A549 (cell line): ENCODE data around the gene XRCC5. TPM values are rescaled to one million over a fixed set of nuclear protein-coding genes. Genes with fewer than 3 reads are reported as not detected.

Experiments
- ATAC-seq, 2 experiments: fragments of 200-7000 bp in 1 of 2; fragments of >200 bp in 1 of 2; cut with Nextera tagmentation in 1 of 2; cut with Tn5 transposase in 1 of 2; 3 replicates each; pipeline versions ENCODE4 v1.8.0 to v1.9.1; 2018 to 2020; ENCODE audit warnings: mild to moderate bottlenecking in 1 of 2, moderate library complexity in 1 of 2
- CTCF ChIA-PET: fragments of 300-600 bp; sonication (Branson Sonifier 250); formaldehyde crosslinking; extraction: SDS; loops from one replicate; lab custom pipeline; 2021; ENCODE audit warnings: antibody characterized with exemption, inconsistent platforms; lab: Yijun Ruan, JAX
- POLR2A ChIA-PET: fragments of 350-600 bp; formaldehyde crosslinking; extraction: SDS; loops from one replicate; lab custom pipeline; 2021; ENCODE audit warnings: antibody characterized with exemption, inconsistent platforms; lab: Yijun Ruan, JAX
- DNase-seq, 2 experiments: peaks; one replicate each; pipeline versions ENCODE4 v3.0.0 to v3.0.0-alpha.2; 2011 to 2016; ENCODE audit warnings: low read depth in 1 of 2, low spot score in 1 of 2
- FAIRE-seq: peaks from 2 replicates; lab custom pipeline; 2011; peaks lifted over from hg19 to GRCh38; lab: Jason Lieb, UNC
- H3K27ac ChIP-seq, 2 experiments: fragments of >200 bp; sonication (Bioruptor Twin); formaldehyde crosslinking; 3 replicates each; pipeline ENCODE4 v1.5.1; 2016 to 2017
- H3K4me1 ChIP-seq: fragments of >200 bp; sonication (Bioruptor Twin); formaldehyde crosslinking; 3 replicates; pipeline ENCODE4 v1.6.1; 2016
- H3K4me2 ChIP-seq: fragments of >200 bp; sonication (Bioruptor Twin); formaldehyde crosslinking; 3 replicates; pipeline ENCODE4 v1.6.1; 2016
- H3K4me3 ChIP-seq: fragments of >200 bp; sonication (Bioruptor Twin); formaldehyde crosslinking; 3 replicates; pipeline ENCODE4 v1.5.1; 2016
- H3K9me3 ChIP-seq: fragments of >200 bp; sonication (Bioruptor Twin); formaldehyde crosslinking; 3 replicates; pipeline ENCODE4 v1.6.1; 2016
- EHMT2 ChIP-seq: fragments of 200-600 bp; sonication (generic); IDR thresholded peaks from 2 replicates; pipeline ENCODE4 v1.6.1; 2016; ENCODE audit warnings: antibody characterized with exemption, low read depth, mild to moderate bottlenecking, moderate library complexity
- FOSL2 ChIP-seq, 2 experiments: fragments of 450-650 bp in 1 of 2; fragments of >200 bp in 1 of 2; sonication (Bioruptor Twin) in 1 of 2; formaldehyde crosslinking; IDR thresholded peaks; 2 replicates each; pipeline versions ENCODE4 v1.5.0 to v1.6.1; 2016 to 2020; ENCODE audit warnings: mild to moderate bottlenecking in 1 of 2, moderate library complexity in 1 of 2
- HEYL ChIP-seq: fragments of 250-450 bp; sonication (Bioruptor Pico); IDR thresholded peaks from 2 replicates; pipeline ENCODE4 v1.8.0; 2021; ENCODE audit warnings: mild to moderate bottlenecking, moderate library complexity
- HOXB5 ChIP-seq: fragments of 250-450 bp; sonication (Bioruptor Pico); IDR thresholded peaks from 2 replicates; pipeline ENCODE4 v1.5.0; 2020; ENCODE audit warnings: mild to moderate bottlenecking, moderate library complexity
- JUN ChIP-seq, 2 experiments: fragments of >200 bp; sonication (Bioruptor Twin); formaldehyde crosslinking; IDR thresholded peaks; 2 replicates in 1 of 2; 3 replicates in 1 of 2; pipeline ENCODE4 v1.6.1; 2016 to 2017
- JUNB ChIP-seq: fragments of >200 bp; sonication (Bioruptor Twin); formaldehyde crosslinking; IDR thresholded peaks from 2 replicates; pipeline ENCODE4 v1.6.1; 2016
- MAFK ChIP-seq: fragments of 450-650 bp; IDR thresholded peaks from 2 replicates; pipeline ENCODE4 v1.6.1; 2014; ENCODE audit not compliant: partially characterized antibody
- MYC ChIP-seq: IDR thresholded peaks from 2 replicates; pipeline ENCODE4 v1.6.1; 2012; ENCODE audit warnings: mild to moderate bottlenecking, inconsistent platforms, low read length, improper control_type of control experiment, borderline replicate concordance
- NFE2L2 ChIP-seq: fragments of 150-350 bp; conservative IDR thresholded peaks from 2 replicates; pipeline ENCODE4 v1.6.1; 2014; ENCODE audit warnings: low read length
- RNF2 ChIP-seq: fragments of 200-600 bp; sonication (generic); IDR thresholded peaks from 2 replicates; pipeline ENCODE4 v1.6.1; 2016; ENCODE audit warnings: low read depth, mild to moderate bottlenecking, antibody characterized with exemption, moderate library complexity, borderline replicate concordance
- SREBF2 ChIP-seq: fragments of 450-650 bp; IDR thresholded peaks from 2 replicates; pipeline ENCODE4 v1.6.1; 2014; ENCODE audit warnings: mild to moderate bottlenecking, moderate library complexity
- ZC3H11A ChIP-seq: fragments of 450-650 bp; IDR thresholded peaks from 2 replicates; pipeline ENCODE4 v1.6.1; 2014; ENCODE audit warnings: antibody characterized with exemption, mild to moderate bottlenecking
- WGBS: methylation state at CpG from one replicate; pipeline ENCODE4 v1.1.6; 2017; ENCODE audit errors: missing lambda C conversion rate; 5-methylcytosine and 5-hydroxymethylcytosine counted together
- polyA plus RNA-seq, 4 experiments: library from polyadenylated mRNA; depleted of rRNA in 3 of 4; stranded (reverse); fragments of >200 nt; fragmentation: RNase III in 1 of 4; extraction: RNeasy Plus Mini Kit Qiagen cat#74134 plus additional on column Dnase treatment in 1 of 4; gene quantifications; 2 replicates in 3 of 4; 3 replicates in 1 of 4; pipeline ENCODE4 v1.2.3, GENCODE V29; 2011 to 2017
- TF ChIP-seq, protein P1 (sequence below): fragments of >200 bp; sonication (Bioruptor Twin); formaldehyde crosslinking; IDR thresholded peaks from 3 replicates; pipeline ENCODE4 v1.5.1; 2016
- TF ChIP-seq, protein P2 (sequence below): fragments of >200 bp; sonication (Bioruptor Twin); formaldehyde crosslinking; IDR thresholded peaks from 3 replicates; pipeline ENCODE4 v1.6.1; 2016
- TF ChIP-seq, protein P3 (sequence below): fragments of 450-650 bp; IDR thresholded peaks from 2 replicates; pipeline ENCODE4 v1.6.1; 2014; ENCODE audit warnings: antibody characterized with exemption
- TF ChIP-seq, protein P4 (sequence below): IDR thresholded peaks from 2 replicates; pipeline ENCODE4 v1.6.1; 2012; ENCODE audit warnings: low read depth, borderline replicate concordance
- TF ChIP-seq, protein P5 (sequence below): fragments of 250-450 bp; sonication (Bioruptor Pico); IDR thresholded peaks from 2 replicates; pipeline ENCODE4 v1.5.0; 2021; ENCODE audit warnings: mild to moderate bottlenecking, moderate library complexity, borderline replicate concordance

Gene XRCC5
- polyA plus RNA-seq, 2 of the 4 experiments (the other 2 are of a cell fraction): 217 to 430 TPM

DNA sequence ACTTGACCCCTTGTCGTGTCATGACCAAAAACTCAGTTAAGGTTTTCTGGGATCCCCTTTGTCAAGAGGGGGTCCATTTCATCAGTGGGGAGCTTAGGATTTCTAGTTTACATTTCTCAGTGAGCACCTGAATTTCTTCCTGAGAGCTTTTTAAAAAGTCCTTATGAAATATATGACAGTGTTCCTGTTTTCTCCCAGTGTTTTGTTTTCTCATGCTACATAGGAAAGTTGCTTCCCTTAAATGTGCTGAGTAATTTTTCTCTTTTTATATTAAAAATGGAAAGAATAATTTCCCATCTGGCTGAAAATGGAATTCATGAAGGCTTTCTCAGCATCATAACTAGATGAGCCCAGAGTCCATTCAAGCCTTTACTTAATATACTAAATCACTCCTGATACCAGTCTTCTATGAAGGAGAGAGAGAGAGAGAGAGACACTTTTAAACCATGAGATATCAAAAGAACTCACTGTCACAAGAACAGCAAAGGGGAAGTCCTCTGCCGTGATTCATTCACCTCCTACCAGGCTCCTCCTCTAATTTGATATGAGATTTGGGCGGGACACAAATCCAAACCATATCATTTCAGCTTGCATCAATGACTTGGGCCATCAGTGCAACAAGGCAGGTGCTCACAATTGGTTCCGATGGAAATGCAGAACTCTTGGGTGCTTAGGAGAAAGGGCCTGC is 61.1 kb downstream of the XRCC5 start:
- H3K4me2 ChIP-seq: no peak overlapping the region
- POLR2A ChIA-PET: no interaction called here
- H3K4me1 ChIP-seq: no peaks in the 10 kb centered on the region
- DNase-seq (no peak), ATAC-seq (no peak; a peak in 1 of 6 replicates), FAIRE-seq (no peak)
- no peak overlapping the region for H3K27ac ChIP-seq
- WGBS: 93% methylated on average over 4 of the region's 4 CpGs
- TF ChIP-seq, protein P1, sequence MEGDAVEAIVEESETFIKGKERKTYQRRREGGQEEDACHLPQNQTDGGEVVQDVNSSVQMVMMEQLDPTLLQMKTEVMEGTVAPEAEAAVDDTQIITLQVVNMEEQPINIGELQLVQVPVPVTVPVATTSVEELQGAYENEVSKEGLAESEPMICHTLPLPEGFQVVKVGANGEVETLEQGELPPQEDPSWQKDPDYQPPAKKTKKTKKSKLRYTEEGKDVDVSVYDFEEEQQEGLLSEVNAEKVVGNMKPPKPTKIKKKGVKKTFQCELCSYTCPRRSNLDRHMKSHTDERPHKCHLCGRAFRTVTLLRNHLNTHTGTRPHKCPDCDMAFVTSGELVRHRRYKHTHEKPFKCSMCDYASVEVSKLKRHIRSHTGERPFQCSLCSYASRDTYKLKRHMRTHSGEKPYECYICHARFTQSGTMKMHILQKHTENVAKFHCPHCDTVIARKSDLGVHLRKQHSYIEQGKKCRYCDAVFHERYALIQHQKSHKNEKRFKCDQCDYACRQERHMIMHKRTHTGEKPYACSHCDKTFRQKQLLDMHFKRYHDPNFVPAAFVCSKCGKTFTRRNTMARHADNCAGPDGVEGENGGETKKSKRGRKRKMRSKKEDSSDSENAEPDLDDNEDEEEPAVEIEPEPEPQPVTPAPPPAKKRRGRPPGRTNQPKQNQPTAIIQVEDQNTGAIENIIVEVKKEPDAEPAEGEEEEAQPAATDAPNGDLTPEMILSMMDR: no peak
- TF ChIP-seq HOXB5 (CRISPR knock-in tag): no peak
- TF ChIP-seq, protein P2, sequence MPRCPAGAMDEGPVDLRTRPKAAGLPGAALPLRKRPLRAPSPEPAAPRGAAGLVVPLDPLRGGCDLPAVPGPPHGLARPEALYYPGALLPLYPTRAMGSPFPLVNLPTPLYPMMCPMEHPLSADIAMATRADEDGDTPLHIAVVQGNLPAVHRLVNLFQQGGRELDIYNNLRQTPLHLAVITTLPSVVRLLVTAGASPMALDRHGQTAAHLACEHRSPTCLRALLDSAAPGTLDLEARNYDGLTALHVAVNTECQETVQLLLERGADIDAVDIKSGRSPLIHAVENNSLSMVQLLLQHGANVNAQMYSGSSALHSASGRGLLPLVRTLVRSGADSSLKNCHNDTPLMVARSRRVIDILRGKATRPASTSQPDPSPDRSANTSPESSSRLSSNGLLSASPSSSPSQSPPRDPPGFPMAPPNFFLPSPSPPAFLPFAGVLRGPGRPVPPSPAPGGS: no peak
- TF ChIP-seq FOSL2 (IDR thresholded peaks at IDR 0.05): no peak
- TF ChIP-seq FOSL2 (CRISPR knock-in tag; IDR thresholded peaks at IDR 0.05): no peak
- no peak for TF ChIP-seq RNF2
- TF ChIP-seq, protein P3, sequence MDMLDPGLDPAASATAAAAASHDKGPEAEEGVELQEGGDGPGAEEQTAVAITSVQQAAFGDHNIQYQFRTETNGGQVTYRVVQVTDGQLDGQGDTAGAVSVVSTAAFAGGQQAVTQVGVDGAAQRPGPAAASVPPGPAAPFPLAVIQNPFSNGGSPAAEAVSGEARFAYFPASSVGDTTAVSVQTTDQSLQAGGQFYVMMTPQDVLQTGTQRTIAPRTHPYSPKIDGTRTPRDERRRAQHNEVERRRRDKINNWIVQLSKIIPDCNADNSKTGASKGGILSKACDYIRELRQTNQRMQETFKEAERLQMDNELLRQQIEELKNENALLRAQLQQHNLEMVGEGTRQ: no peak
- no peak for TF ChIP-seq SREBF2
- TF ChIP-seq MAFK: no peak
- H3K4me3 ChIP-seq: no peak overlapping the region
- CTCF ChIA-PET: interaction anchor here (0.6 kb wide), 1 partner anchor 100 kb away, joined by 3 read pairs; no protein-coding TSS in a partner anchor
- no peaks in the 10 kb centered on the region for H3K9me3 ChIP-seq

DNA sequence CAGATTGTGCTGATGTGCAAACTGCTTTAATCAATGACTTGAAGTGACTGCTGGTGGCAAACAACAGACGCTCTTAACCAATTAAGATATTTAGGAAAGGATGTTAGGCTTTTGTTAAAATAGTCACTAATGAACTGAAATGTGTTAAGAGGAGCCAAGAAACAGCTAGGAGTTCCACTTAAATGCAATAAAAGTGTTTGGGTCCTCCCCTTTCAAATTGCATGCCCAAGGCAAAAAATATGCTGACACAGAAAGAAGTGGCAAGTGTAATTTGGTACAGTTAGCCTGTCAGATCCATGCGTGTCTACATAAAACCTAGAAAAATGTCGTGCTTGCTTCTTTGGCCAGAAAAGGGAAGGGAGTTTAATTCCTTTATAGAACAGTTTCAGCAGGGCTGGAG is 61.9 kb downstream of the XRCC5 start:
- H3K4me3 ChIP-seq: no peak overlapping the region
- FAIRE-seq (no peak), ATAC-seq (no peak)
- CTCF ChIA-PET: interaction anchor here (0.5 kb wide), 1 partner anchor 162 kb away, joined by 4 read pairs; no protein-coding TSS in a partner anchor
- no peaks in the 10 kb centered on the region for H3K9me3 ChIP-seq
- WGBS: 95% methylated on average over 3 of the region's 3 CpGs
- no peaks in the 10 kb centered on the region for H3K4me1 ChIP-seq
- H3K4me2 ChIP-seq: no peak overlapping the region
- TF ChIP-seq MAFK (peak; percentile 76), NFE2L2 (no peak)
- TF ChIP-seq, protein P4, sequence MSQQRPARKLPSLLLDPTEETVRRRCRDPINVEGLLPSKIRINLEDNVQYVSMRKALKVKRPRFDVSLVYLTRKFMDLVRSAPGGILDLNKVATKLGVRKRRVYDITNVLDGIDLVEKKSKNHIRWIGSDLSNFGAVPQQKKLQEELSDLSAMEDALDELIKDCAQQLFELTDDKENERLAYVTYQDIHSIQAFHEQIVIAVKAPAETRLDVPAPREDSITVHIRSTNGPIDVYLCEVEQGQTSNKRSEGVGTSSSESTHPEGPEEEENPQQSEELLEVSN: no peak
- TF ChIP-seq, all 56 proteins: peak for 1
- POLR2A ChIA-PET: no interaction called here
- no peak overlapping the region for H3K27ac ChIP-seq
- no peak for DNase-seq

DNA sequence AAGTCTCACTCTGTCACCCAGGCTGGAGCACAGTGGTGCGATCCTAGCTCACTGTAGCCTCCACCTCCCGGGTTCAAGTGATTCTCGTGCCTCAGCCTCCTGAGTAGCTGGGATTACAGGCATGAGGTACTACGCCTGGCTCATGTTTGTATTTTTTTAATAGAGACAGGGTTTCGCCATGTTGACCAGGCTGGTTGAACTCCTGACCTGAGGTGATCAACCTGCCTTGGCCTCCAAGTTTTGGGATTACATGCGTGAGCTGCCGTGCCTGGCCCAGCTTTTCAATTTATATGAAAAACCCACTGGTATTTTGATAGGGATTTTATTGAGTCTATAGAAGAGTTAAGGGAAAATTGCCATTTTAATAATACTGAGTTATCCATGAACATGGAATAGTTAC is 63.3 kb downstream of the XRCC5 start:
- no peak overlapping the region for H3K27ac ChIP-seq
- no peak overlapping the region for H3K4me3 ChIP-seq
- no peak for DNase-seq
- no peaks in the 10 kb centered on the region for H3K4me1 ChIP-seq
- FAIRE-seq: no peak
- POLR2A ChIA-PET: no interaction called here
- no peak for ATAC-seq
- CTCF ChIA-PET: interaction anchor here (1.0 to 1.9 kb wide), 3 partner anchors 9 to 29 kb away, joined by 3 to 8 read pairs (median 3); no protein-coding TSS in a partner anchor
- no peak overlapping the region for H3K4me2 ChIP-seq
- H3K9me3 ChIP-seq: no peaks in the 10 kb centered on the region
- TF ChIP-seq, protein P5, sequence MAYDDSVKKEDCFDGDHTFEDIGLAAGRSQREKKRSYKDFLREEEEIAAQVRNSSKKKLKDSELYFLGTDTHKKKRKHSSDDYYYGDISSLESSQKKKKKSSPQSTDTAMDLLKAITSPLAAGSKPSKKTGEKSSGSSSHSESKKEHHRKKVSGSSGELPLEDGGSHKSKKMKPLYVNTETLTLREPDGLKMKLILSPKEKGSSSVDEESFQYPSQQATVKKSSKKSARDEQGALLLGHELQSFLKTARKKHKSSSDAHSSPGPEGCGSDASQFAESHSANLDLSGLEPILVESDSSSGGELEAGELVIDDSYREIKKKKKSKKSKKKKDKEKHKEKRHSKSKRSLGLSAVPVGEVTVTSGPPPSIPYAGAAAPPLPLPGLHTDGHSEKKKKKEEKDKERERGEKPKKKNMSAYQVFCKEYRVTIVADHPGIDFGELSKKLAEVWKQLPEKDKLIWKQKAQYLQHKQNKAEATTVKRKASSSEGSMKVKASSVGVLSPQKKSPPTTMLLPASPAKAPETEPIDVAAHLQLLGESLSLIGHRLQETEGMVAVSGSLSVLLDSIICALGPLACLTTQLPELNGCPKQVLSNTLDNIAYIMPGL (CRISPR knock-in tag): no peak
- no peak for TF ChIP-seq ZC3H11A
- no peak for TF ChIP-seq MYC
- no peak for TF ChIP-seq EHMT2
- TF ChIP-seq HEYL (CRISPR knock-in tag): no peak
- TF ChIP-seq JUN (IDR thresholded peaks at IDR 0.05): no peak
- no peak for TF ChIP-seq JUNB
- TF ChIP-seq, all 56 proteins: peak for 0
- 91% methylated on average over 7 of the region's 7 CpGs for WGBS
